Omental fat pad (tissue), 4 donors: ENCODE results near the gene NUP210L. TPM values are rescaled to one million over a fixed set of nuclear protein-coding genes. Genes with fewer than 3 reads are reported as not detected.
A peak's percentile ranks its signal among the peaks of the same experiment; 100 is the strongest.

ENCODE experiments used
- ATAC-seq: fragments of 150-250 bp; one replicate; pipeline ENCODE4 v1.9.1; 2016; ENCODE audit warnings: mild to moderate bottlenecking, moderate library complexity; ENCODE audit not compliant: low FRiP score
- DNase-seq: peaks from one replicate; pipeline ENCODE4 v3.0.0-alpha.2; 2019; ENCODE audit warnings: low spot score
- CTCF ChIP-seq, 3 donors: fragments of 450-650 bp; IDR thresholded peaks; one replicate each; pipeline ENCODE4 v1.5.1; 2016 to 2017; ENCODE audit warnings: antibody characterized with exemption in 3 of 3, mild to moderate bottlenecking in 3 of 3, moderate library complexity in 2 of 3
- total RNA-seq, 4 donors: library from RNA; depleted of rRNA; stranded (reverse); fragments of >200 nt; gene quantifications; one replicate each; pipeline ENCODE4 v1.1.0, GENCODE V29; 2016

The NUP210L gene
- total RNA-seq, 4 donors from 2014 or later: 0.06 to 0.12 (median 0.09) TPM; not detected in 1

DNA sequence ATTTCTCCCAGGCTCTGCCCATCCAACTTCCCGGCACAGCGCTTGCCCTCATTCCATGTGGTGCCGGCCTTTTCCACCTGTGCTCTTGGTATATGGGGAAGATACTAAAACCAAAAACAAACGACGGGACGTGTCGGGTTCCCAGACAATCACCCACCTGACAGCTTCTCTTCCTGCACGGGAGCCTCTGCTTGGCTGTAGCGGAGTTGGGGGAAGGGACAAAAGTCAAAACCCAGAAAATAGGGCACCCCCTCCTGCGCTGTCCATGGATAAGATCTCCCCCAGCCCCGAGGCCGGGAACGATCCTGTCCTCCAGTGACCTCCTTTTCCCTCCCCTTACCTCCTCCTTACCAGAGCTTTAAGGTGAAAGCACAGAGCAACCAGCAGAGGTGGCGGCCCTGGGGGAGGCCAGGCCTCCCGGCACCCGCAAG is 178.0 kb downstream of the NUP210L start:
- ATAC-seq: peak; percentile 38
- TF ChIP-seq CTCF (IDR thresholded peaks at IDR 0.05): no peak

DNA sequence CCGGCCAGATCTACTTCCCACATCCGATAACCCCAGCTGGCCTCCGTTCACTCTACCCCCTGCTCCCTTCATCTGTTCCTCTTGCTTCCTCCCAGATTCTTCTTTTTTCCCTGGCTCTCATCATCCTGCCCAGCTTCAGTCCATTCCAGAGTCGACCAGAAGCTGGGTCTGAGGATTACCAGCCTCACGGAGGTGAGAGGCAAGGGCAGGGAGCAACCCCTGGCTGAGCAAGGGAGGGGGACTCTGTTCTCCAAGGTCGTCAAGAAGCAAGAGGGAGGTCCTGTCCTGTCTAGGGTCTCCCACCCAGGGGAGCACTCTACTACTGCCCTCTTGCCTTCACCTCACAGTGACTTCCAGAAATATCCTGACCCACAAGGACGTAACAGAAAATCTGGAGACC is 181.3 kb downstream of the NUP210L start:
- TF ChIP-seq CTCF (IDR thresholded peaks at IDR 0.05): no peak
- DNase-seq (no peak), ATAC-seq (no peak)

More for the DNA sequence above, 178.0 kb downstream of the NUP210L start:
- DNase-seq: no peak

DNA sequence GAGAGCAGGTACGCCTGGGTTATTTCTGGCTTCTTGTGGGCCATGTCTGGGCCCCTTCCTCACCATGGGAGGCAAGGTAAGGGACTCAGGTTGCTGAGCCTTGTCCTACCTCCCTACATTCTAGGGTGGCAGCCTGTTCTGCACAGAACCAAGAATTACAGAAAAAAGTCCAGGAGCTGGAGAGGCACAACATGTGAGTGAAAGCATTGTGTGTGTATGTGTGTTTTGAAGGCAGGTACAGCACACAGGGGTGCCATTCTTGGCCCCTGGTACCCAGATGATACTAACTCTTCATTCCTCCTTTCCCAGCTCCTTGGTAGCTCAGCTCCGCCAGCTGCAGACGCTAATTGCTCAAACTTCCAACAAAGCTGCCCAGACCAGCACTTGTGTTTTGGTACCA is 181.8 kb downstream of the NUP210L start:
- DNase-seq (no peak), ATAC-seq (no peak)
- TF ChIP-seq CTCF (IDR thresholded peaks at IDR 0.05): no peak

- ATAC-seq (no peak), DNase-seq (no peak)
- TF ChIP-seq CTCF (IDR thresholded peaks at IDR 0.05): no peak
Measured at GRCh38 chr1:153970346-153970745, 184.5 kb downstream of the NUP210L start.

DNA sequence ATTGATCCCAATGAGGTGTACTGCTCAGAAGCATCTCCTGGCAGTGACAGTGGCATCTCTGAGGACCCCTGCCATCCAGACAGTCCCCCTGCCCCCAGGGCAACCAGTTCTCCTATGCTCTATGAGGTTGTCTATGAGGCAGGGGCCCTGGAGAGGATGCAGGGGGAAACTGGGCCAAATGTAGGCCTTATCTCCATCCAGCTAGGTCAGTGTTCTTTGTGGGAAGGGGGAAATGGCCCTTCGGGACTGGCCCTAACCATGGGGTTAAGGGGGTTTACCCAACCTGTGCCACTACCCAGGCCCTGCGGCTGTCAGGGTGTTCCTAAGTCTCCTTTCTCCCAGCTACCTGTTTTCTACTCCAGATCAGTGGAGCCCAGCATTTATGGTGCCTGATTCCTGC is 185.9 kb downstream of the NUP210L start:
- no peak for TF ChIP-seq CTCF (IDR thresholded peaks at IDR 0.05)
- DNase-seq: no peak
- no peak for ATAC-seq

GRCh38 chr1:153968408-153968807 is 186.5 kb downstream of the NUP210L start:
- ATAC-seq (no peak), DNase-seq (no peak)
- TF ChIP-seq CTCF (IDR thresholded peaks at IDR 0.05): no peak

- ATAC-seq: no peak
- DNase-seq: no peak
Measured at GRCh38 chr1:153968000-153968363, 186.9 kb downstream of the NUP210L start.

More at GRCh38 chr1:153968000-153968363, 186.9 kb downstream of the NUP210L start:
- TF ChIP-seq CTCF (IDR thresholded peaks at IDR 0.05): no peak
